Astrocyte of the spinal cord (primary cell): ENCODE results near the gene PRSS8.

ENCODE experiments used
- DNase-seq: peaks from one replicate; pipeline ENCODE4 v3.0.0; 2011; ENCODE audit warnings: low read depth, low spot score
- H3K4me3 ChIP-seq: 2 replicates; pipeline ENCODE4 v1.5.1; 2011; ENCODE audit warnings: low read depth, mild to moderate bottlenecking, low read length, moderate library complexity
- in situ Hi-C: cut with HindIII; loops from 2 replicates; pipeline ENCODE4 v1.10.0; 2017; ENCODE audit warnings: low sequenced_read_pairs
- TF ChIP-seq, protein P1 (sequence below): IDR thresholded peaks from 2 replicates; pipeline ENCODE4 v1.5.1; 2012; ENCODE audit warnings: low read depth, mild to moderate bottlenecking, low read length, inconsistent platforms

PRSS8 gene

GRCh38 chr16:31125844-31126243, 9.7 kb downstream of the PRSS8 start:
- DNase-seq, result no peak
- in situ Hi-C loops, result no loop called here
- no peak overlapping the region for H3K4me3 ChIP-seq
- TF ChIP-seq, protein P1, sequence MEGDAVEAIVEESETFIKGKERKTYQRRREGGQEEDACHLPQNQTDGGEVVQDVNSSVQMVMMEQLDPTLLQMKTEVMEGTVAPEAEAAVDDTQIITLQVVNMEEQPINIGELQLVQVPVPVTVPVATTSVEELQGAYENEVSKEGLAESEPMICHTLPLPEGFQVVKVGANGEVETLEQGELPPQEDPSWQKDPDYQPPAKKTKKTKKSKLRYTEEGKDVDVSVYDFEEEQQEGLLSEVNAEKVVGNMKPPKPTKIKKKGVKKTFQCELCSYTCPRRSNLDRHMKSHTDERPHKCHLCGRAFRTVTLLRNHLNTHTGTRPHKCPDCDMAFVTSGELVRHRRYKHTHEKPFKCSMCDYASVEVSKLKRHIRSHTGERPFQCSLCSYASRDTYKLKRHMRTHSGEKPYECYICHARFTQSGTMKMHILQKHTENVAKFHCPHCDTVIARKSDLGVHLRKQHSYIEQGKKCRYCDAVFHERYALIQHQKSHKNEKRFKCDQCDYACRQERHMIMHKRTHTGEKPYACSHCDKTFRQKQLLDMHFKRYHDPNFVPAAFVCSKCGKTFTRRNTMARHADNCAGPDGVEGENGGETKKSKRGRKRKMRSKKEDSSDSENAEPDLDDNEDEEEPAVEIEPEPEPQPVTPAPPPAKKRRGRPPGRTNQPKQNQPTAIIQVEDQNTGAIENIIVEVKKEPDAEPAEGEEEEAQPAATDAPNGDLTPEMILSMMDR, result no peak

DNA sequence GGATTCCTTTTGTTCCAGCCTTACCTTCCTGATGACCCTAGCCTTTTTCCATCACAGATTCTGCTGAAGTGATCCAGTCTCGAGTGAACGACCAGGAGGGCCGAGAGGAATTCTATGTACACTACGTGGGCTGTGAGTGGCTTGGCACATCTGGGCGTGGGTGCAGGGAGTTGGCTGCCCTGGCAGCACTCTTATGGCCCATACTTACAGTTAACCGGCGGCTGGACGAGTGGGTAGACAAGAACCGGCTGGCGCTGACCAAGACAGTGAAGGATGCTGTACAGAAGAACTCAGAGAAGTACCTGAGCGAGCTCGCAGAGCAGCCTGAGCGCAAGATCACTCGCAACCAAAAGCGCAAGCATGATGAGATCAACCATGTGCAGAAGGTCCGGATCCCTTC, 15.4 kb downstream of the PRSS8 start:
- no peak overlapping the region for H3K4me3 ChIP-seq
- DNase-seq, result no peak
- TF ChIP-seq, protein P1, result no peak
- in situ Hi-C loops, result no loop called here

- DNase-seq, result peak; percentile 33
- in situ Hi-C loops, result no loop called here
- TF ChIP-seq, protein P1, result no peak
- H3K4me3 ChIP-seq, result peak overlapping the region; percentile 63
Observed at GRCh38 chr16:31118223-31119155, 17.0 kb downstream of the PRSS8 start.

DNA sequence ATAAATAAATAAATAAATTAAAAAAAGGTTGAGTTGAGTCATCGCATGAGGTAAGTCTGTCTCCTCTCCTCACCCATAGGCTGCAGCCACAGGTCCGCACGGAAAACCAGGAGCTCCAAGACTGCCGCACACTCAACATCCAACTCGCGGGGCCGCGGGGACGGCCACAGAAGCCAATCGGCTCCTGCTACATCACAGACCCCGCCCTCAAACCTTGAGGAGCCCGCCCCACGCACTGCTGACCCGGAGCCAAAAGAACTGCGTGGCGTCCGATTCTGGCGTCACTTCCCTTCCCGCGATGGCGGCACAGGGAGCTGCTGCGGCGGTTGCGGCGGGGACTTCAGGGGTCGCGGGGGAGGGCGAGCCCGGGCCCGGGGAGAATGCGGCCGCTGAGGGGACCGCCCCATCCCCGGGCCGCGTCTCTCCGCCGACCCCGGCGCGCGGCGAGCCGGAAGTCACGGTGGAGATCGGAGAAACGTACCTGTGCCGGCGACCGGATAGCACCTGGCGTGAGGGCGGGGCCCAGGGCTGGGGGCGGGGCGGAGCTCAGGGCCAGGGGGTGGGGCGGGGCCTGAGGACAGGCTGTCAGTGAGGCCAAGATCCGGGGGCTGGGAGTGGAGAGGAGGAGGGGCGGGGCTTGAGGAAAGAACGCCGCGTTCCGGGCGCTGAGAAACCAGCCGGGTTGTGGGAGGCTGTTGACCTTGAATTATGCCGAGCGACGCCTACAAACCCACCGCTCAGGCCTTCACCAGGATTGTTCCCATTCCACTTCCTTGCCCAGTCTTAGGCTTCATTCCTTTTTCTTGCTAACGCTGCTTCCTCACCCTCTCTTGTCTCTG, 17.9 kb downstream of the PRSS8 start, which contains the start of gene KAT8:
TSS of gene KAT8 (plus strand) at position 281 of the 839 bp plus-strand sequence. CDS start at position 299, 18 bp downstream.
- DNase-seq, result peak; percentile 99
- in situ Hi-C loops, result no loop called here
- H3K4me3 ChIP-seq, result peak within 1 kb of the TSS; percentile 63
- TF ChIP-seq, protein P1, result no peak

DNA sequence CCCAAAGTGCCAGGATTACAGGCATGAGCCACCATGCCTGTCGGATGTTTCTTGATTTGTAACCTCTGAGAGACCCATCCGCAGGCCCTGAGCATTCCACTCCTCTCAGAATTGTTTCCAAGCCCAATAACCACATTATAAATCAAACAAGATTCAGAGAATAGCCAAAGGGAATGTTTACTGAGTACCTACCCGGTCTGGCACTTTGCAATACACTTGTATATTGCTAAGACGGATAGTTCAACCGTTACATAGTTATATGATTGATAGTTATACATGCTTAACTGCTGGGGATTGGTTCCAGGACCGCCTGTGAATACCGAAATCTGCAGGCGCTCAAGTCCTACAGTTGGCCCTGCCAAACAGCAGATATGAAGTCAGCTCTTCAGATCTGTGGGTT, 21.1 kb downstream of the PRSS8 start:
- DNase-seq, result no peak
- no peak overlapping the region for H3K4me3 ChIP-seq
- TF ChIP-seq, protein P1, result no peak
- in situ Hi-C loops, result no loop called here

GRCh38 chr16:31113121-31114120, 22.1 kb downstream of the PRSS8 start:
- DNase-seq, result no peak
- no peak overlapping the region for H3K4me3 ChIP-seq
- TF ChIP-seq, protein P1, result no peak
- in situ Hi-C loops, result no loop called here
